Ovary (tissue), 9 donors: Measurements from ENCODE around the gene SORBS1. TPM values are rescaled to one million over a fixed set of nuclear protein-coding genes. Genes with fewer than 3 reads are reported as not detected.

Source experiments
- DNase-seq, 5 donors: peaks; one replicate each; pipeline ENCODE4 v3.0.0-alpha.2; 2019 to 2020
- H3K27ac ChIP-seq, 2 donors: fragments of 200-600 bp; one replicate each; pipeline versions ENCODE4 v1.5.1 to v1.8.0; 2019 to 2022
- H3K27me3 ChIP-seq: fragments of 200-600 bp; one replicate; pipeline ENCODE4 v1.8.0; 2022
- H3K36me3 ChIP-seq: fragments of 200-600 bp; sonication (generic); one replicate; pipeline ENCODE4 v1.5.1; 2019
- H3K4me1 ChIP-seq: one replicate; pipeline ENCODE4 v1.8.1; 2013; ENCODE audit warnings: mild to moderate bottlenecking, moderate library complexity; ENCODE audit not compliant: insufficient read depth
- H3K4me3 ChIP-seq: fragments of 200-600 bp; sonication (generic); one replicate; pipeline ENCODE4 v1.5.1; 2017
- H3K9me3 ChIP-seq, 2 donors: fragments of 200-600 bp in 1 of 2; sonication (generic) in 1 of 2; one replicate each; pipeline versions ENCODE4 v1.5.1 to v1.8.1; 2013 to 2019; ENCODE audit warnings: mild to moderate bottlenecking in 1 of 2, moderate library complexity in 1 of 2
- EP300 ChIP-seq: sonication (generic); formaldehyde crosslinking; IDR thresholded peaks from one replicate; pipeline ENCODE4 v1.6.1; 2017; ENCODE audit warnings: antibody characterized with exemption
- POLR2A ChIP-seq: fragments of 450-650 bp; IDR thresholded peaks from one replicate; pipeline ENCODE4 v1.6.1; 2017; ENCODE audit warnings: antibody characterized with exemption, mild to moderate bottlenecking, moderate library complexity
- WGBS, 3 donors: extraction: QIAGEN DNeasy Blood & Tissue Kit in 1 of 3; methylation state at CpG; one replicate each; pipeline versions ENCODE4 v1.1.5 to v1.1.7; 2013 to 2017; 5-methylcytosine and 5-hydroxymethylcytosine counted together
- intact Hi-C, 4 donors: fragments of 100-400 bp; cut with DNase I; formaldehyde crosslinking; loops; one replicate each; pipeline versions ENCODE4 v1.11.0 to v1.15.1; 2022 to 2023
- polyA plus RNA-seq, 2 donors: library from polyadenylated mRNA; stranded (reverse); fragments of 200-250 nt in 1 of 2; fragments of 350-450 nt in 1 of 2; fragmentation: Illumina TruSeq in 1 of 2; extraction: RNeasy Lipid Tissue Mini Kit (QIAGEN cat#74804) in 1 of 2; gene quantifications; one replicate each; pipeline ENCODE4 v1.2.3, GENCODE V29; 2013 to 2014
- total RNA-seq, 7 donors: library from RNA; depleted of rRNA in 2 of 7; stranded (reverse); fragments of >200 nt in 2 of 7; fragmentation: NEBNext Ultra II Directional in 3 of 7; extraction: Animal tissue kit (Norgen Biotek cat#: 25700) in 3 of 7; gene quantifications; one replicate each; pipeline versions ENCODE4 v1.1.0 to v1.2.4, GENCODE V29; 2016 to 2023
- TF ChIP-seq, protein P1 (sequence below), 3 donors: fragments of 450-650 bp in 2 of 3; fragments of 200-600 bp in 1 of 3; IDR thresholded peaks; one replicate each; pipeline versions ENCODE4 v1.5.1 to v1.8.0; 2016 to 2022; ENCODE audit warnings: antibody characterized with exemption in 3 of 3, mild to moderate bottlenecking in 1 of 3
- donor health status: DM: no; HTN: no; CAD: no; lungs with moderate emphysema.
- donor health status: DM: no; HTN: no; CAD: no.
- donor health status: Bipolar disorder and iron deficiency.
- donor health status: DM: yes; HTN: yes; CAD: no.
- donor health status: DM: no; HTN: no; CAD: no.
- donor health status: DM: yes; HTN: yes; CAD: no.

The SORBS1 gene
- total and polyA plus RNA-seq, 9 donors, result 10.7 to 156 (median 20.0) TPM

DNA sequence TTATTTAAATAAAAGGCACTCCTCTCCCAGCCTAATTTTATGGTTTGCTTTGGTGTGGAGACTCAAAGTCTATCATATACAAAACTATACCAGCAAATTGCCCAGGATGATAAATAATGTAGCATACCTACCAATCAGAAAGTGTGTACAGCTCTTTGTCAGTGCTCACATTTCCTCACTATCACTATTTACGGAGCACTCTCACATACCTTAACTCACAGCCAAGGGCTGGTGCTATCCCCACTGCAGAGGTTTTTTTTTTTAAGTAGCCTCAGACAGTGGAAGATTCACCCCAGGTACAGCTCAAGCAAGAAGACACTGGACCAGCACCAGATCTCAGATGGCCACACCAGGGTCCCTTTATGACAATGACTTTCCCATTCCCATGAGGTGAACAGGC, 272.9 kb downstream of the SORBS1 start:
- no peaks in the 10 kb centered on the region for H3K9me3 ChIP-seq
- intact Hi-C loops, result no loop called here
- H3K27me3 ChIP-seq, result no peaks in the 10 kb centered on the region
- no peaks in the 10 kb centered on the region for H3K4me1 ChIP-seq
- WGBS, 3 donors, result 70 to 79% (median 79%) methylated on average over 1 of the region's 1 CpG
- TF ChIP-seq EP300, result no peak
- TF ChIP-seq, protein P1, sequence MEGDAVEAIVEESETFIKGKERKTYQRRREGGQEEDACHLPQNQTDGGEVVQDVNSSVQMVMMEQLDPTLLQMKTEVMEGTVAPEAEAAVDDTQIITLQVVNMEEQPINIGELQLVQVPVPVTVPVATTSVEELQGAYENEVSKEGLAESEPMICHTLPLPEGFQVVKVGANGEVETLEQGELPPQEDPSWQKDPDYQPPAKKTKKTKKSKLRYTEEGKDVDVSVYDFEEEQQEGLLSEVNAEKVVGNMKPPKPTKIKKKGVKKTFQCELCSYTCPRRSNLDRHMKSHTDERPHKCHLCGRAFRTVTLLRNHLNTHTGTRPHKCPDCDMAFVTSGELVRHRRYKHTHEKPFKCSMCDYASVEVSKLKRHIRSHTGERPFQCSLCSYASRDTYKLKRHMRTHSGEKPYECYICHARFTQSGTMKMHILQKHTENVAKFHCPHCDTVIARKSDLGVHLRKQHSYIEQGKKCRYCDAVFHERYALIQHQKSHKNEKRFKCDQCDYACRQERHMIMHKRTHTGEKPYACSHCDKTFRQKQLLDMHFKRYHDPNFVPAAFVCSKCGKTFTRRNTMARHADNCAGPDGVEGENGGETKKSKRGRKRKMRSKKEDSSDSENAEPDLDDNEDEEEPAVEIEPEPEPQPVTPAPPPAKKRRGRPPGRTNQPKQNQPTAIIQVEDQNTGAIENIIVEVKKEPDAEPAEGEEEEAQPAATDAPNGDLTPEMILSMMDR (IDR thresholded peaks at IDR 0.05), result no peak
- TF ChIP-seq POLR2A, result no peak
- H3K36me3 ChIP-seq, result no peaks in the 10 kb centered on the region
- no peak overlapping the region for H3K27ac ChIP-seq
- no peak overlapping the region for H3K4me3 ChIP-seq
- DNase-seq, result no peak

DNA sequence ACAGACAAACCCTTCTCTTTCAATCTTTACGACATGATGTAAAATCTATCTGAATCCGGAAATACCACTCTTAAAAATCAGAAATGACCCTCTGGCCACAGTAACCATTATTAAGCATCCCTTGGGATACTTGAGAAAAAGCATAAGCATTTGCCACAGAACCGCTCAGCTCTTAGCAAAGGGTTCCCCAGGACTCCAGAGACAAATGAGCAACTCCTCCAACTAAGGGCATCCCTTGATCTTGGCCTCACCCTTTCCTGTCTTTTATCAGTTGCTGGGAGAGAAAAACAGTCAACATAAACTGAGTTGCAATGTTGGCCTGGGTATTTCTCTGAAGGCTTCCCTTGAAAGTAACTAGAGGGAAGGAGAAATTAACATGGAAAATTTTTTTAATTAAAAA, 273.9 kb downstream of the SORBS1 start:
- WGBS, 3 donors, result 57 to 70% (median 64%) methylated on average over 3 of the region's 3 CpGs
- DNase-seq, result no peak
- H3K4me1 ChIP-seq, result no peaks in the 10 kb centered on the region
- no peaks in the 10 kb centered on the region for H3K27me3 ChIP-seq
- intact Hi-C loops, result no loop called here
- no peaks in the 10 kb centered on the region for H3K9me3 ChIP-seq
- H3K36me3 ChIP-seq, result no peaks in the 10 kb centered on the region
- H3K4me3 ChIP-seq, result no peak overlapping the region
- TF ChIP-seq EP300, result no peak
- TF ChIP-seq, protein P1 (IDR thresholded peaks at IDR 0.05), result no peak
- TF ChIP-seq POLR2A, result no peak
- no peak overlapping the region for H3K27ac ChIP-seq

DNA sequence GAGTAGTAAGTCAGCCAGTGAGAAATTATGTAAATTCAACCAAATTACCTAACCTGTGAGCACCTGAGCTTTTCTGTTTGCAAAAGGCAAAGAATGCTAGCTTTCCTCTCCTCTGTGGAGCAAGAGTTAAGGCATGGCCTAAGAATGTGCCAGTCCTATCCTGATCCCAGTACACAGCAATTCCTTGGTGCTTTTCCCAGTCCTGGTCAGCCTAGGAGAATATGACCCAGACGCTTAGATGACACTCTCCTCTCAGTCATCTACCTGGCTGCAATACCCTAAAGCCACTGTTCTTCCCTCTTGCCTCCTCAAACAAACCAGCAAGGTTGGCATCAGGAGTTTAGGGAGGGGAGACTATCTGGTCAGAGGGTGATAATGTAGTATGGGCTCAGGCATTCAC, 274.5 kb downstream of the SORBS1 start:
- H3K36me3 ChIP-seq, result no peaks in the 10 kb centered on the region
- DNase-seq, result no peak
- no peaks in the 10 kb centered on the region for H3K9me3 ChIP-seq
- intact Hi-C loops, result no loop called here
- 0 to 85% (median 81%) methylated on average over 1 of the region's 1 CpG for WGBS, 3 donors
- no peaks in the 10 kb centered on the region for H3K27me3 ChIP-seq
- no peak overlapping the region for H3K27ac ChIP-seq
- TF ChIP-seq, protein P1 (IDR thresholded peaks at IDR 0.05), result no peak
- TF ChIP-seq POLR2A, result no peak
- no peak for TF ChIP-seq EP300
- no peak overlapping the region for H3K4me3 ChIP-seq
- H3K4me1 ChIP-seq, result no peaks in the 10 kb centered on the region

DNA sequence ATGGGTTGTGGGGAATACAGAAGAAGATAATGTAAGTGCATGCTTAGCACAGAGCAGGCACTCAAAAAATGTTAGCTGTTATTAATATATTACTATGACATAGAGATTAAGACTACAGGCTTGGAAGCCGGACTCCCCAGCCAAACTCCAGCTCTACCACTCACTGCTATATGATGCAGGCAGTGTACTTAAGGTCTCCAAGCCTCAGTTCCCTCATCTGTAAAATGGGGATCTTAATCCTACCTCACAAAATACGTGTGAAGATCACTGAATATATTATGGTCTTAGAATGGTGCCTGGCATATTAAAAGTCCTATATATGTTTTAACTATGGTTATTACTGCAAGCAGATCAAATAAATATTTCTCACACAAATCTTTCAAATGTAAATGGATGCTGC, 275.6 kb downstream of the SORBS1 start:
- H3K27ac ChIP-seq, result no peak overlapping the region
- WGBS, 3 donors, result 75 to 87% (median 83%) methylated on average over 2 of the region's 2 CpGs

More for the DNA sequence above, 275.6 kb downstream of the SORBS1 start:
- Histone ChIP-seq H3K27me3 (no peaks in the 10 kb centered on the region), H3K4me1 (no peaks in the 10 kb centered on the region), H3K9me3 (no peaks in the 10 kb centered on the region), H3K4me3 (no peak overlapping the region), H3K36me3 (no peaks in the 10 kb centered on the region)
- no peak for DNase-seq
- intact Hi-C loops, result no loop called here
- TF ChIP-seq, protein P1 (IDR thresholded peaks at IDR 0.05), result no peak
- TF ChIP-seq POLR2A (no peak), EP300 (no peak)
